Urinary bladder (tissue), 4 donors: ENCODE results near the gene TMEM233. TPM values are rescaled to one million over a fixed set of nuclear protein-coding genes. Genes with fewer than 3 reads are reported as not detected.

Source experiments
- DNase-seq: peaks from one replicate; pipeline ENCODE4 v3.0.0-alpha.2; 2015; ENCODE audit errors: extremely low spot score
- H3K27ac ChIP-seq: one replicate; pipeline ENCODE4 v1.5.1; 2013; ENCODE audit warnings: low read depth, mild to moderate bottlenecking, moderate library complexity
- H3K36me3 ChIP-seq: one replicate; pipeline ENCODE4 v1.6.1; 2013; ENCODE audit warnings: mild to moderate bottlenecking, moderate library complexity; ENCODE audit not compliant: insufficient read depth
- H3K4me1 ChIP-seq: one replicate; pipeline ENCODE4 v1.6.1; 2013; ENCODE audit warnings: mild to moderate bottlenecking, moderate library complexity; ENCODE audit not compliant: insufficient read depth
- H3K4me3 ChIP-seq: one replicate; pipeline ENCODE4 v1.5.1; 2013; ENCODE audit warnings: low read depth, low read length
- WGBS: extraction: QIAGEN DNeasy Blood & Tissue Kit; methylation state at CpG from one replicate; pipeline ENCODE4 v1.1.7; 2013; 5-methylcytosine and 5-hydroxymethylcytosine counted together
- polyA plus RNA-seq: library from polyadenylated mRNA; stranded (reverse); fragments of 200-250 nt; gene quantifications from one replicate; pipeline ENCODE4 v1.2.3, GENCODE V29; 2013
- total RNA-seq: library from RNA; depleted of rRNA; stranded (reverse); fragments of >200 nt; gene quantifications from one replicate; pipeline ENCODE4 v1.2.3, GENCODE V29; 2014
- donor health status: healthy with polysubstance abuse.
- donor health status: healthy.

Gene TMEM233
- 1.4 TPM for total RNA-seq
- polyA plus RNA-seq, result 0.61 TPM

DNA sequence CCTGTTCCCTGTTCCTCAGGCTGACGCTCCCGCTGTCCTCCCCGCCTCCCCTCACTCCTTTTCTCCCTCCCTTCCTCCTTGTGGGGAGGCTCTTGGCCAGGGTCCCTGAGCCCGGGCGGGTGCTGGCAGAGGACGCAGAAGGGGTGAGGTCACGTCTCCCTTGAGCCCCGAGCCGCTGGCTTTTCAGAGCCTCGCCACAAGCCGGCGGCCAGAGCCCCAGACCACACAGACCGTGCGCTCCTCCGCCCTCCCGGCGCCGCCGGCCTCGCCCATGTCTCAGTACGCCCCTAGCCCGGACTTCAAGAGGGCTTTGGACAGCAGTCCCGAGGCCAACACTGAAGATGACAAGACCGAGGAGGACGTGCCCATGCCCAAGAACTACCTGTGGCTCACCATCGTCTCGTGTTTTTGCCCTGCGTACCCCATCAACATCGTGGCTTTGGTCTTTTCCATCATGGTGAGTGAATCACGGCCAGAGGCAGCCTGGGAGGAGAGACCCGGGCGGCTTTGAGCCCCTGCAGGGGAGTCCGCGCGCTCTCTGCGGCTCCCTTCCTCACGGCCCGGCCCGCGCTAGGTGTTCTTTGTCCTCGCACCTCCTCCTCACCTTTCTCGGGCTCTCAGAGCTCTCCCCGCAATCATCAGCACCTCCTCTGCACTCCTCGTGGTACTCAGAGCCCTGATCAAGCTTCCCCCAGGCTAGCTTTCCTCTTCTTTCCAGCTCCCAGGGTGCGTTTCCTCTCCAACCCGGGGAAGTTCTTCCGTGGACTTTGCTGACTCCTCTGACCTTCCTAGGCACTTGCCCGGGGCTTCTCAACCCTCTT is at the start of gene TMEM233:
TSS of gene TMEM233 (plus strand) at position 197 of the 821 bp plus-strand sequence. CDS start at position 272, 75 bp downstream.
- peak within 1 kb of the TSS; percentile 32 for H3K27ac ChIP-seq
- no peaks in the 10 kb centered on the region for H3K36me3 ChIP-seq
- DNase-seq, result no peak
- H3K4me1 ChIP-seq, result no peaks in the 10 kb centered on the region
- under 1% methylated on average over 48 of the region's 48 CpGs for WGBS
- H3K4me3 ChIP-seq, result peak within 1 kb of the TSS; percentile 48

DNA sequence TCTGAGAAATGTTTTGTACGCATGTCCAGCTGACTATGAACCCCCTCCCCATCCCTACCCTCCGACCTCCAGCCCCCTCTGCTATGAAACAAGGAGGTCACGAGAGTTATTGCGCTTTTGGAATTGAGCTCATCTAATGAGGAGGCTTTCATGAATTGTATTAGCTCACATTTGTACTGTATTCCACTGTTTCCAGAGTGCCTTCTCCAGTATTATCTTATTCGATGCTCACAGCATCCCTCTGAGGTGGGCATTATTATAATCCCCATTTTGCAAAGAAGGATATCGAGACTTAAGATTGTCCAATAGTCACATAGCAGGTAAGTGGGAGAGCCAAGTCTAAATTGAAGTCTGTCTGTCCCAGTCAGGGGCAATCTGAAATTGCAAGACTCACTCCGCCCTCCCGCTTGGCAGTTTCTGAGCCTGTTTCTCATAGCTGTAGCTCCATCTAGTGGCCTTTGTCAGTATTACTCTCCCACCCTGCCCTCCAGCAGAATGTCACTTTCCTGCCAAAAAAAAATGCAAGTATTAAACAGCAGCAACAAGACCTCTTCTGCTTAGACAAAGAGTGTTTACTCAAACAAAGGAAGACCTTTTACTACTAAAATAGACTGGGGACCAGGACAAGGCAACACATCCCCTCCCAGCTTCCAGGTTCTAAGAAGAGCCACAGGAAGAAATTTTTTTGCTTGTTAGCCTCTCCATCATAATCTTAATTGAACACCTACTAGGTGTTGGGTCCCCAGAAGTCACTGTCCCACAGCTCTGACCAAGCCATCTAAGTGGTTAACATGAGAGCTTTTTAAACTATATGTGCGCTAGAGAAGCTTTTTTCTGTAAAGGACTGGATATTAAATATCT is 48.6 kb upstream of the TMEM233 start:
- WGBS, result 49% methylated on average over 9 of the region's 9 CpGs
- no peaks in the 10 kb centered on the region for H3K36me3 ChIP-seq
- no peaks in the 10 kb centered on the region for H3K4me1 ChIP-seq
- no peak overlapping the region for H3K27ac ChIP-seq
- peak; percentile 50 for DNase-seq
- no peak overlapping the region for H3K4me3 ChIP-seq

DNA sequence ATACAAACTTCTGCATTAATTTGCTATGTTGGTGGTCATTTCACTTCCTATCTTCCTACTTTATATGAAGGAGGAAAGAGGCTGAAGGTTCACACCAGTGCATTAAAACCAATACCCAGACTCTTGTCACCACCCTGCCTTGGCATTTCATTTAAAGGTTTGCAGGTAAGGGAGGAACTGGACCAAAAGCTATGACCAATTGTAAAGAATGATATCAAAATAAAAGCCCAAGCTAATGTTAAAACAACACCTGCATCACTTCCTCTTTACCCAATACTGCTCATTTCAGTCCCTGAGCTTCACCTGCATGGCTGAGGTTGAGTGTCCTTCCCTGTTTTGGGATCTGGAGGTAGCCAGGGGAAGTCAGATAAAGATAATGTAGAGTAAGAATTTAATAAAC is 47.2 kb upstream of the TMEM233 start:
- Histone ChIP-seq H3K4me3 (no peak overlapping the region), H3K36me3 (no peaks in the 10 kb centered on the region), H3K4me1 (no peaks in the 10 kb centered on the region), H3K27ac (no peak overlapping the region)
- no peak for DNase-seq

DNA sequence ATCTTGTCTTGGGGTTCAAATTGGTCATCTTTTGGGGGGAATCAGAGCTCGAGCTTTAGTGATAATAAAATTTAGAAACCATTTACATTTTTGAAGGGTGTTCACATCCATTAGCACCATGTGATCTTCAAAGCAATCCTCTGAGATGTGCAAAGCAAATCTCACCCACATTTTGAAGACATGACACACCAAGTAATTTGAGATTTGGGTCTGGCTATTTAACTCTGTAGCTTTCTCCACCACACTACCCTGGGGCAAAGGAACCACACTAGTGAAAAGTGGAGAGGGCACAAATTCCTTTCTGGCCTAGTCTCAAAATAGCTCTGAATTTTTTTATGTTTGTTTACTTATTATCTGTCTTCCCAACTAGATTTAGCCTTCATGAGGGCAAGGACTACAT is 46.6 kb upstream of the TMEM233 start:
- WGBS, result 38% methylated on average over 1 of the region's 1 CpG
- Histone ChIP-seq H3K36me3 (no peaks in the 10 kb centered on the region), H3K4me1 (no peaks in the 10 kb centered on the region), H3K4me3 (no peak overlapping the region), H3K27ac (no peak overlapping the region)
- DNase-seq, result no peak

DNA sequence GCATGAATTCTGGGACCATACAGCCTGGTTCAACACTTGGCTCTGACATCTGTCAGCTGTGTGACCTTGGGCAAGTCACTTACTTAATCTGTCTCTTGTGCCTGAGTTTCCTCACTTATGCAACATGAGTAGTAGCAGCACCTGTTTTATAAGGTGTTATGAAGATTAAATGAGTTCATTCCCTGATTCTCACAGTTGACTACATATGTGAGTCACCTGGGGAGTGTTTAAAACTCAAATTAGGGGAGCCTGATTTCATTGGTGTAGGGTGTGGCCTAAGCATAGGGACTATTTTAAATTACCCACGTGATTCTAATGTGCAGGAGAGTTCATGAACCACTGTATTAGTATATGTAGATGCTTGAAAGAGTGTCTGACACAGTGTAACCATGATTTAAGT is 36.7 kb upstream of the TMEM233 start:
- H3K36me3 ChIP-seq, result no peaks in the 10 kb centered on the region
- WGBS, result 38% methylated on average over 1 of the region's 1 CpG
- no peak for DNase-seq
- H3K4me1 ChIP-seq, result no peaks in the 10 kb centered on the region
- no peak overlapping the region for H3K4me3 ChIP-seq
- no peak overlapping the region for H3K27ac ChIP-seq

DNA sequence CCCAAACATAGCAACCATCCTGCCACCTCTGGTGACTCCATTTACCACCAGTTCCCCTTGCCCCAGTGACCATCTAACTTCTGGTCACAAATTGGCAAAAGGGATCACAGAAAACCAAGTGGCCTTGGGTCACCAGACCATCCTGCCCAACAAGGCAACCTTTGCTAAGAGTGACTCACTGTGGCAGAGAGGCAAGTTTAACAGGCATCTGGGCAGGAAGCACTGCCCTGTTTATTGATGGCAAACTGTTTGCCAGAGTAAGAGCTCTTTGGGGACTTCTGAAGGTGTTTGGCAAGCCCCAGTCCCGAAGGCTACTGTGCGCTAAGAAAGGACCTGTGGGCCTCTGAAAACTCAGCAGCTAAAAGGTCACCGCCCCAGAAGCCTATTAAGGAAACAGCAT is 28.2 kb upstream of the TMEM233 start:
- Histone ChIP-seq H3K36me3 (no peaks in the 10 kb centered on the region), H3K27ac (no peak overlapping the region), H3K4me1 (no peaks in the 10 kb centered on the region), H3K4me3 (no peak overlapping the region)
- 90% methylated on average over 3 of the region's 3 CpGs for WGBS
- no peak for DNase-seq

DNA sequence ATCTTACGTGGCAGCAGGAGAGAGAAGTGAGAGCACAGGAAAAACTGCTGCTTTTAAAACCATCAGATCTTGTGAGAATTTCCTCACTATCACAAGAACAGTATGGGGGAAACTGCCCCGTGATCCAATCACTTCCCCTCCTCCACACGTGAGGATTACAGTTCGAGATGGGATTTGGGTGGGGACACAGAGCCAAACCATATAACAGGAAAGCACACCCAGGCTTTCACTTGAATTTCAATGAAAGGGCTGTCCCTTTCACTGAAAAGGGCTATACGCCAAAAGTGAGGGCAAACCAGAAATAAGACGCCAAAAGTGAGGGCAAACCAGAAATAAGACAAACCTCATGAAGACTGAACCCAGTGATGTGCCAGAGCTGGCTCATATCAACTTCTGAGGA is 22.8 kb upstream of the TMEM233 start:
- WGBS, result 70% methylated on average over 6 of the region's 6 CpGs
- no peak for DNase-seq
- no peak overlapping the region for H3K4me3 ChIP-seq
- no peak overlapping the region for H3K27ac ChIP-seq
- H3K36me3 ChIP-seq, result no peaks in the 10 kb centered on the region
- no peaks in the 10 kb centered on the region for H3K4me1 ChIP-seq

DNA sequence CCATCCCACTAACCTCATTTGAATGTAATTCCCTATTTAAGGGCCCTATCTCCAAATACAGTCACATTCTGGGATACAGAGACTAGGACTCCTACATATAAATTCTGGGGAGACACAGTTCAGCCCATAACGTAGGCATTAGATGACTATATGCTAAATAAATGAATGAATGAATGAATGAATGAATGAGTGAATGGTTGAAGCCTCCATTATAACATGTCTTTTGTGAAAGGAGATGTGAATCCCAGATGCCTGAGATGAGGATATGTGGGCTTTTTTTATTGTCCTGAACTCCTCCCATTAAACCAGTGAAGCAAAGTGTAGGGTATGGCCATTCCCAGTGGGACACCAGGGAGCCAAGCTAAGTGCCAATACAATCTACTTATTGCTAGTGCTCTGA is 20.5 kb upstream of the TMEM233 start:
- Histone ChIP-seq H3K36me3 (no peaks in the 10 kb centered on the region), H3K4me3 (no peak overlapping the region), H3K27ac (no peak overlapping the region), H3K4me1 (no peaks in the 10 kb centered on the region)
- WGBS, result 69% methylated on average over 1 of the region's 1 CpG
- no peak for DNase-seq

DNA sequence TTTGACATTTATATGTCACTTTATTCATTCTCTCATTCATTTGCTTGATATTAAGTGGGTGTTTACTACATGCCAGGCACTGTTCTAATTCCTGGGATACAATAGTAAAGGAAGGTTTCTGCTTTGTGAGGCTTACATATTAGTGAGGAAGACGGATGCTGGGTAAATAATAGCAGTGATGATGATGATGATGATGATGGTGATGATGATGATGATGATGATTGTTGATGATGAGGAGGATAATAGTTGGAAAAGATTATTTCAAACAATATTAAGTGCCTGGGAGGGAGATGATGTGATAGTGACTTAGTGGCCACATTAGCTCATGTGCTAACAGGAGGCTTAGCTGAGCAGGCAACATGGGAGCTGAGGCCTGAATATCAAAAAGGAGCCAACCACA is 19.3 kb upstream of the TMEM233 start:
- 84% methylated on average over 1 of the region's 1 CpG for WGBS
- no peak for DNase-seq
- H3K4me1 ChIP-seq, result no peaks in the 10 kb centered on the region
- H3K4me3 ChIP-seq, result no peak overlapping the region
- no peaks in the 10 kb centered on the region for H3K36me3 ChIP-seq
- H3K27ac ChIP-seq, result no peak overlapping the region

DNA sequence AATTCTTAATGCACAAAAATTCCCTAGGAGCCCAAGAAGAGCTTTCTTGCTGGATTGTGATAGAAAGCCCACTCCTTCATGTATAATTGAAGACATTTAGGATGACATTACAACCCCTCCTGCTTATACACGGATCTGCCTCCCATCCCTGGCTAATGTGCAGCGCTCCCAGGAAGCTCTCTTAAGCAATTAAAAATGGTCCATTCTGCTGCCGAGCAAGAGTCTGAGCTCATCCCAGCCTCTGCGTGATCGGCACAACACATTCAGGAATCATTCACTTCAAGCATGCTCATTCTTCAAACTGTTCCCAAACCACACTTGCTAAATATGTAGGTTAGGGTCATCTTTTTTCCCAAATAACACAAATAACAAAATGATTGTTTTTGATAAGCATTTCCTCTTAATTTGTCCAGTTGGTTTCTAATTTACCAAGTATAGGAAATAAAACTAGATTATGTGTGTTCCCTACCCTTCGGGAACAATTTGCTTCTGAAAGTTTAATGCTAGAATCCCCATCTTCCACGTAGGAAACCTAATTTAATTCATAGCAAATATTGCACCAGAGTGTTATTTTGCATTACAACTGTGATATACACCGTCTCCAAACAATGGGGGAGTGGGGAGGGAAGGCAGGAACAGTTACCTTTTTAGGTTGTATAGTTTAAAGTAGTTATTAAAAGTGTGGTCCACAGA is 17.3 kb upstream of the TMEM233 start:
- Histone ChIP-seq H3K4me1 (no peaks in the 10 kb centered on the region), H3K4me3 (no peak overlapping the region), H3K36me3 (no peaks in the 10 kb centered on the region), H3K27ac (no peak overlapping the region)
- WGBS, result 69% methylated on average over 8 of the region's 8 CpGs
- DNase-seq, result no peak

DNA sequence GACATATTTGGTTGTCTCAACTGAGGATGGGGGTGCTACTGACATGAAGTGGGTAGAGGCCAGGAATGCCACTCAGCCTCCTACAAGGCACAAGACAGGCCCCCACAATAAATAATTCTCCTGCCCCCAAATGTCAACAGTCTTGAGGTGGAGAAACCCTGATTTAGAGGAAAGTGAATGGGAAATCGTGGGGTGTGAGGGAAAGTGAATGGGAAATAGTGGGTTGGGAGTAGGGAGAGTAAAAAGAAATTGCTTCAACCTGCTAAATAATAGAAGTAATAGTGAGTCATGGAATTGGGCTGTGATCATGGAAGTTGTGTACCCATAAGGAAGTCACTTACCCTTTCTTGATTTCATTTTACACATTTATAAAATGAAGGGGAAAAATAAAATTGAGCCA is 16.7 kb upstream of the TMEM233 start:
- H3K27ac ChIP-seq, result no peak overlapping the region
- WGBS, result 67% methylated on average over 1 of the region's 1 CpG
- H3K4me1 ChIP-seq, result no peaks in the 10 kb centered on the region
- no peak for DNase-seq
- H3K4me3 ChIP-seq, result no peak overlapping the region
- H3K36me3 ChIP-seq, result no peaks in the 10 kb centered on the region

DNA sequence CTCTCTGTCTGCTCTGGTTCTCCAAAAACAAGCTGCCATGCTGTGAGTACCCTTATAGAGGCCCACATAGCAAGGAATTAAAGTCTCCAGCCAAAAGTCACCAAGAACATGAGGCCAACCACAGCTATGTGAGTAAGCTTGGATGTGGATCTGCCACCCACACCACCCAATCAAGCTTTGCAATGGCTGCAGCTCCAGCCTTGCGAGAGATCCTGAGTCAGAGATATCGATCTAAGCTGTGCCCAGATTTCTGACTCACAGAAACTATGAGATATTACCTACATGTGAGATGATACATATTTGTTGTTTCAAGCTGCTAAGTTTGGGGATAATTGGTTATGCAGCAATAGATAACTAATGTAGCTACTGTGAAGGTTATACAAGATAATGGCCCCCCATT is 15.5 kb upstream of the TMEM233 start:
- no peak for DNase-seq
- 88% methylated on average over 2 of the region's 2 CpGs for WGBS

DNA sequence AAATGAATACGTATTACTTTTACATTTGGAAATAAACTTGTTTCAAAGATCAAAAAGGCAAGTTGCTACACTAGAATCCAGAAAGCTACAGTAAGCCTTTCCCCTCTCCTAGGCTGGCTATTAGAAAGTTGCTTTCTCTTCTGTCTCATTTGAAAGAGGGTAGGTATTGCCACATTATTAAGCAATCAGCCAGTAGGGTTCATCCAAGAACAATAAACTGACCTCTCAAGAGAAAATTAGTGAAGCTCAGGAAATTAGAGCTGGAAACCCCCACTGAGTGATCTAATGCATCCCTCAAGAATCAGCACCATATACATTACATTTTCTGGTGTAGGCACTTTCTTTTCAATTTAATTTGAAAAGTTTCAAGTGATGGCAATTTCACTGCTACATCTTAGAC is 4.5 kb upstream of the TMEM233 start:
- no peak for DNase-seq
- Histone ChIP-seq H3K4me1 (no peaks in the 10 kb centered on the region), H3K27ac (no peak overlapping the region), H3K36me3 (no peaks in the 10 kb centered on the region), H3K4me3 (no peak overlapping the region)
- WGBS, result 68% methylated on average over 1 of the region's 1 CpG

More for the DNA sequence above, 15.5 kb upstream of the TMEM233 start:
- H3K4me1 ChIP-seq, result no peaks in the 10 kb centered on the region
- H3K27ac ChIP-seq, result no peak overlapping the region
- no peak overlapping the region for H3K4me3 ChIP-seq
- no peaks in the 10 kb centered on the region for H3K36me3 ChIP-seq
